ENCODE data around the gene COPS6. TPM values are rescaled to one million over a fixed set of nuclear protein-coding genes. Genes with fewer than 3 reads are reported as not detected.
A peak's percentile ranks its signal among the peaks of the same experiment; 100 is the strongest.

COPS6 gene
- total RNA-seq, 2 experiments from 2014 or later = 79.0 to 83.9 TPM

DNA sequence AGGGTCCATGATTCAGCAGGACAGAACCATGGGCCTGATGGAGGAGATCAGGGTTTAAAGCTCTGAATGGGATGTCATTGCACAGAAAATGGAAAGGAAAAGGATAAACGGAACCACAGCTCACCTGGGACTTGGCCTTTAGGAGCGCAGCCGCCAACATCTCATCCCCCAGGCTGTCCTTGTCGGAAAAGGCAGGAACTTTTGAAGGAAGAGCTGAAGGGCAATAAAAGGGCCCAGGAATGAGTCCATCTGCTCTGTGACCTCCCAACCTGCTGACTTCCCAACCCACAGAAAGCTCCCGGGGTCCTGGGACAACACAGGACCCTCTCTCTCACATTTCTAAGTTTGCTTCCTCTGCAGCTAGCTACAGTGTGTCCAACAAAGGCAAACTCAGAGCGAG lies 13.4 kb upstream of the COPS6 start:
- peaks cover 84% of the 10 kb centered on the region for H3K36me3 ChIP-seq (ENCODE audit: insufficient read depth, low read length)
- H3K4me3 ChIP-seq (ENCODE audit: low read length) = no peak overlapping the region
- Mint-ChIP-seq H3K9me3 (peaks cover 10% of the 10 kb centered on the region), H3K27ac (no peak overlapping the region), H3K36me3 (ENCODE audit: low read depth) (peaks cover 88% of the 10 kb centered on the region), H3K4me3 (no peak overlapping the region), H3K27me3 (no peaks in the 10 kb centered on the region), H3K4me1 (ENCODE audit: low read depth) (peaks cover 14% of the 10 kb centered on the region)
- no peaks in the 10 kb centered on the region for H3K27me3 ChIP-seq (ENCODE audit: control insufficient read depth in 1 of 2, insufficient read depth in 2 of 2, low read length in 2 of 2)
- DNase-seq (no peak), ATAC-seq (ENCODE audit: poor library complexity) (no peak)
- peaks cover 16 to 27% of the 10 kb centered on the region in 2 experiments for H3K9me3 ChIP-seq (ENCODE audit: control insufficient read depth in 1 of 2, insufficient read depth in 1 of 2, low read length in 2 of 2)
- intact Hi-C loops (cut with DNase I, micrococcal nuclease) = no loop called here
- H3K27ac ChIP-seq (ENCODE audit: low read depth in 1 of 2, low read length in 2 of 2) = no peak overlapping the region
- TF ChIP-seq, protein P1, sequence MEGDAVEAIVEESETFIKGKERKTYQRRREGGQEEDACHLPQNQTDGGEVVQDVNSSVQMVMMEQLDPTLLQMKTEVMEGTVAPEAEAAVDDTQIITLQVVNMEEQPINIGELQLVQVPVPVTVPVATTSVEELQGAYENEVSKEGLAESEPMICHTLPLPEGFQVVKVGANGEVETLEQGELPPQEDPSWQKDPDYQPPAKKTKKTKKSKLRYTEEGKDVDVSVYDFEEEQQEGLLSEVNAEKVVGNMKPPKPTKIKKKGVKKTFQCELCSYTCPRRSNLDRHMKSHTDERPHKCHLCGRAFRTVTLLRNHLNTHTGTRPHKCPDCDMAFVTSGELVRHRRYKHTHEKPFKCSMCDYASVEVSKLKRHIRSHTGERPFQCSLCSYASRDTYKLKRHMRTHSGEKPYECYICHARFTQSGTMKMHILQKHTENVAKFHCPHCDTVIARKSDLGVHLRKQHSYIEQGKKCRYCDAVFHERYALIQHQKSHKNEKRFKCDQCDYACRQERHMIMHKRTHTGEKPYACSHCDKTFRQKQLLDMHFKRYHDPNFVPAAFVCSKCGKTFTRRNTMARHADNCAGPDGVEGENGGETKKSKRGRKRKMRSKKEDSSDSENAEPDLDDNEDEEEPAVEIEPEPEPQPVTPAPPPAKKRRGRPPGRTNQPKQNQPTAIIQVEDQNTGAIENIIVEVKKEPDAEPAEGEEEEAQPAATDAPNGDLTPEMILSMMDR (IDR thresholded peaks at IDR 0.05) = no peak
- CTCF ChIA-PET = interaction anchor here (0.8 kb wide), 1 partner anchor 54 kb away, joined by 3 read pairs; no protein-coding TSS in a partner anchor
- POLR2A ChIA-PET = no interaction called here
- H3K4me1 ChIP-seq (ENCODE audit: insufficient read depth, low read length) = peaks cover 13% of the 10 kb centered on the region

DNA sequence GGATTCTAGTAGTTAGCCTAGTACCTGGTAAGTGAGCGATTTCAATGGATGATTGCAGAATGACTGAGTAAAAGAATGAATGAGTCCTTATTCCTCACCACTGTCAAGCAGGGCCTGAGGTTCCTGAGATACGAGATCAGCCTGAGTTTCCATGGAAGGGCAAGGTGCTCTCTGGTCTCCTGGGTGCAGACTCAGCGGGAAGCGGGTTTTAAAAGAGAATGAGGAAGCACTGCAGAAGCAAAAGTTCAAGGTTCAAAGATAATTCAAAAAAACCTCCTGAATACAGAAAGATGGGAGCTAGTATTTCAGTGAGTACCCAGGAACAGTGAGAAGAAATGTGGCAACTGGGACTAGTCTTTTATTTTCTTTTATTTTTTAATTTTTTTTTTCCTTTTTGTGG lies 11.6 kb upstream of the COPS6 start:
- Mint-ChIP-seq H3K4me1 (ENCODE audit: low read depth) (peaks cover 30% of the 10 kb centered on the region), H3K27ac (no peak overlapping the region), H3K4me3 (peak overlapping the region; percentile 58), H3K9me3 (peaks cover 5% of the 10 kb centered on the region), H3K27me3 (no peaks in the 10 kb centered on the region), H3K36me3 (ENCODE audit: low read depth) (peaks cover 85% of the 10 kb centered on the region)
- Histone ChIP-seq H3K4me1 (ENCODE audit: insufficient read depth, low read length) (peaks cover 25% of the 10 kb centered on the region), H3K4me3 (ENCODE audit: low read length) (no peak overlapping the region), H3K27me3 (ENCODE audit: control insufficient read depth in 1 of 2, insufficient read depth in 2 of 2, low read length in 2 of 2) (no peaks in the 10 kb centered on the region), H3K36me3 (ENCODE audit: insufficient read depth, low read length) (peaks cover 67% of the 10 kb centered on the region), H3K9me3 (ENCODE audit: control insufficient read depth in 1 of 2, insufficient read depth in 1 of 2, low read length in 2 of 2) (peaks cover 6 to 9% of the 10 kb centered on the region in 2 experiments), H3K27ac (ENCODE audit: low read depth in 1 of 2, low read length in 2 of 2) (no peak overlapping the region)
- TF ChIP-seq, protein P1 (IDR thresholded peaks at IDR 0.05) = no peak
- no peak for ATAC-seq (ENCODE audit: poor library complexity)
- no peak for DNase-seq
- ChIA-PET POLR2A (no interaction called here), CTCF (no interaction called here)
- intact Hi-C loops (cut with DNase I, micrococcal nuclease) = no loop called here

- Histone ChIP-seq H3K36me3 (ENCODE audit: insufficient read depth, low read length) (peaks cover 48% of the 10 kb centered on the region), H3K4me1 (ENCODE audit: insufficient read depth, low read length) (peaks cover 36% of the 10 kb centered on the region), H3K4me3 (ENCODE audit: low read length) (no peak overlapping the region), H3K27me3 (ENCODE audit: control insufficient read depth in 1 of 2, insufficient read depth in 2 of 2, low read length in 2 of 2) (no peaks in the 10 kb centered on the region), H3K9me3 (ENCODE audit: control insufficient read depth in 1 of 2, insufficient read depth in 1 of 2, low read length in 2 of 2) (no peaks in the 10 kb centered on the region), H3K27ac (ENCODE audit: low read depth in 1 of 2, low read length in 2 of 2) (no peak overlapping the region)
- Mint-ChIP-seq H3K27ac (peak overlapping the region; percentile 53), H3K9me3 (no peaks in the 10 kb centered on the region), H3K36me3 (ENCODE audit: low read depth) (peaks cover 66% of the 10 kb centered on the region), H3K4me1 (ENCODE audit: low read depth) (peaks cover 39% of the 10 kb centered on the region), H3K4me3 (peak overlapping the region; percentile 52), H3K27me3 (no peaks in the 10 kb centered on the region)
- TF ChIP-seq, protein P1 (IDR thresholded peaks at IDR 0.05) = no peak
- intact Hi-C loops (cut with DNase I, micrococcal nuclease) = no loop called here
- POLR2A ChIA-PET = interaction anchor here (0.6 kb wide), 1 partner anchor 146 kb away, joined by 3 read pairs; no protein-coding TSS in a partner anchor
- ATAC-seq (ENCODE audit: poor library complexity) = no peak
- DNase-seq = no peak
- CTCF ChIA-PET = no interaction called here
Measured at GRCh38 chr7:100079024-100079560, 9.7 kb upstream of the COPS6 start.

Measured in CD4-positive, alpha-beta T cell (primary cell).